H1 (cell line): ENCODE measurements around the gene AMBN. TPM values are rescaled to one million over a fixed set of nuclear protein-coding genes. Genes with fewer than 3 reads are reported as not detected.

Experiments
- CTCF ChIA-PET: fragments of 300-600 bp; sonication (Branson Sonifier 250); formaldehyde crosslinking; loops from one replicate; lab custom pipeline; 2021; ENCODE audit not compliant: partially characterized antibody; lab: Charles Lee
- POLR2A ChIA-PET: fragments of 300-600 bp; sonication (Branson Sonifier 250); formaldehyde crosslinking; loops from one replicate; lab custom pipeline; 2021; ENCODE audit warnings: inconsistent platforms; ENCODE audit not compliant: partially characterized antibody; lab: Charles Lee
- DNase-seq, 2 experiments: peaks; one replicate each; pipeline versions ENCODE4 v3.0.0 to v3.0.0-alpha.2; 2010 to 2022; ENCODE audit warnings: low spot score in 2 of 2, low read depth in 1 of 2, mixed read lengths in 1 of 2
- FAIRE-seq: peaks from 2 replicates; lab custom pipeline; 2011; peaks lifted over from hg19 to GRCh38; lab: Jason Lieb, UNC
- H2AFZ ChIP-seq: 2 replicates; pipeline ENCODE4 v1.8.1; 2012; ENCODE audit warnings: low read length, inconsistent platforms
- H2AK5ac ChIP-seq: 2 replicates; pipeline ENCODE4 v1.6.1; 2013; ENCODE audit warnings: low read depth, low read length
- H2BK120ac ChIP-seq: replicated peaks from 2 replicates; pipeline ENCODE3; 2013; ENCODE audit warnings: low read depth, low read length, inconsistent platforms
- H2BK12ac ChIP-seq: 2 replicates; pipeline ENCODE4 v1.6.1; 2013; ENCODE audit warnings: low read depth, low read length
- H2BK15ac ChIP-seq: 2 replicates; pipeline ENCODE4 v1.6.1; 2013; ENCODE audit warnings: low read length
- H2BK20ac ChIP-seq: 2 replicates; pipeline ENCODE4 v1.6.1; 2013; ENCODE audit warnings: low read length
- H2BK5ac ChIP-seq: 2 replicates; pipeline ENCODE4 v1.6.1; 2013; ENCODE audit warnings: low read depth, low read length
- H3K14ac ChIP-seq: 2 replicates; pipeline ENCODE4 v1.6.1; 2013; ENCODE audit warnings: inconsistent platforms; ENCODE audit not compliant: insufficient read length
- H3K18ac ChIP-seq: 2 replicates; pipeline ENCODE4 v1.6.1; 2013; ENCODE audit warnings: low read length; ENCODE audit errors: extremely low read depth
- H3K23ac ChIP-seq: 2 replicates; pipeline ENCODE4 v1.6.1; 2013; ENCODE audit warnings: inconsistent platforms; ENCODE audit not compliant: insufficient read length
- H3K23me2 ChIP-seq: 2 replicates; pipeline ENCODE4 v1.6.1; 2013; ENCODE audit warnings: low read depth, low read length
- H3K27ac ChIP-seq: 2 replicates; pipeline ENCODE4 v1.6.1; 2011; ENCODE audit warnings: low read depth, low read length, inconsistent platforms
- H3K27me3 ChIP-seq, 4 experiments: replicated peaks in 1 of 4; 1 replicate in 1 of 4; 2 replicates in 3 of 4; pipeline versions ENCODE4 v1.6.1 to v1.8.1; 2011 to 2013; ENCODE audit warnings: low read length in 3 of 4, mild to moderate bottlenecking in 3 of 4, inconsistent platforms in 2 of 4, mixed read lengths in 2 of 4, moderate library complexity in 1 of 4; ENCODE audit not compliant: control insufficient read depth in 3 of 4, insufficient read depth in 3 of 4; ENCODE audit errors: extremely low read depth in 1 of 4
- H3K36me3 ChIP-seq, 4 experiments: 2 replicates each; pipeline versions ENCODE4 v1.6.1 to v1.8.1; 2011 to 2013; ENCODE audit warnings: mild to moderate bottlenecking in 4 of 4, low read length in 3 of 4, moderate library complexity in 2 of 4, control low read depth in 1 of 4, inconsistent platforms in 1 of 4; ENCODE audit not compliant: insufficient read depth in 4 of 4, control insufficient read depth in 2 of 4
- H3K4ac ChIP-seq: replicated peaks from 2 replicates; pipeline ENCODE3; 2013; ENCODE audit warnings: low read length, low read depth, mixed read lengths, inconsistent platforms; ENCODE audit not compliant: insufficient read length
- H3K4me1 ChIP-seq, 4 experiments: replicated peaks in 1 of 4; 1 replicate in 1 of 4; 2 replicates in 3 of 4; pipeline versions ENCODE4 v1.6.1 to v1.8.1; 2011 to 2013; ENCODE audit warnings: low read length in 3 of 4, inconsistent platforms in 2 of 4, mixed read lengths in 1 of 4; ENCODE audit not compliant: insufficient read depth in 4 of 4, control insufficient read depth in 3 of 4
- H3K4me2 ChIP-seq, 2 experiments: 2 replicates each; pipeline versions ENCODE4 v1.6.1 to v1.8.1; 2011 to 2013; ENCODE audit warnings: low read depth in 2 of 2, low read length in 2 of 2, control low read depth in 1 of 2, inconsistent platforms in 1 of 2, mild to moderate bottlenecking in 1 of 2; ENCODE audit not compliant: insufficient read depth in 1 of 2
- H3K4me3 ChIP-seq, 4 experiments: fragments of 200-600, 300-600 bp in 1 of 4; sonication (generic), shearing (Covaris generic), sonication (Bioruptor Twin) in 1 of 4; 2 replicates each; pipeline versions ENCODE4 v1.5.1 to v1.8.1; 2011 to 2016; ENCODE audit warnings: low read length in 4 of 4, low read depth in 3 of 4, control low read depth in 2 of 4, inconsistent platforms in 2 of 4, mild to moderate bottlenecking in 2 of 4, mixed read lengths in 1 of 4, moderate library complexity in 1 of 4; ENCODE audit not compliant: insufficient read depth in 2 of 4; ENCODE audit errors: extremely low read depth in 1 of 4
- H3K56ac ChIP-seq: replicated peaks from 2 replicates; pipeline ENCODE3; 2013; ENCODE audit warnings: low read depth, mild to moderate bottlenecking, mixed read lengths, low read length, inconsistent platforms; ENCODE audit not compliant: insufficient read length
- H3K79me1 ChIP-seq: 2 replicates; pipeline ENCODE4 v1.6.1; 2013; ENCODE audit warnings: low read depth, low read length, control low read depth
- H3K79me2 ChIP-seq, 2 experiments: 2 replicates each; pipeline versions ENCODE4 v1.6.1 to v1.8.1; 2012 to 2013; ENCODE audit warnings: low read length in 2 of 2, mild to moderate bottlenecking in 2 of 2, inconsistent platforms in 1 of 2; ENCODE audit not compliant: insufficient read depth in 2 of 2, control insufficient read depth in 1 of 2
- H3K9ac ChIP-seq, 4 experiments: replicated peaks in 1 of 4; 1 replicate in 1 of 4; 2 replicates in 3 of 4; pipeline versions ENCODE4 v1.6.1 to v1.8.1; 2011 to 2013; ENCODE audit warnings: low read depth in 3 of 4, low read length in 3 of 4, control low read depth in 2 of 4, mild to moderate bottlenecking in 2 of 4, moderate library complexity in 2 of 4, inconsistent platforms in 1 of 4; ENCODE audit errors: extremely low read depth in 1 of 4
- H3K9me3 ChIP-seq, 2 experiments: 2 replicates each; pipeline versions ENCODE4 v1.6.1 to v1.8.1; 2012 to 2013; ENCODE audit warnings: mild to moderate bottlenecking in 2 of 2, moderate library complexity in 2 of 2, control low read depth in 1 of 2, inconsistent platforms in 1 of 2, low read depth in 1 of 2, low read length in 1 of 2, mixed read lengths in 1 of 2; ENCODE audit not compliant: insufficient read depth in 2 of 2
- H4K20me1 ChIP-seq, 2 experiments: replicated peaks in 1 of 2; 2 replicates each; pipeline versions ENCODE3 to v1.8.1; 2011 to 2013; ENCODE audit warnings: inconsistent platforms in 2 of 2, low read length in 2 of 2, mild to moderate bottlenecking in 1 of 2; ENCODE audit not compliant: insufficient read depth in 2 of 2, control insufficient read depth in 1 of 2
- H4K5ac ChIP-seq: 2 replicates; pipeline ENCODE4 v1.6.1; 2013; ENCODE audit warnings: low read length, low read depth, mixed read lengths, inconsistent platforms; ENCODE audit not compliant: insufficient read length
- H4K8ac ChIP-seq: 2 replicates; pipeline ENCODE4 v1.8.0; 2013; ENCODE audit warnings: mild to moderate bottlenecking, moderate library complexity, low read length, inconsistent platforms; ENCODE audit not compliant: insufficient read depth; ENCODE audit errors: extremely low read depth
- H4K91ac ChIP-seq: replicated peaks from 2 replicates; pipeline ENCODE3; 2013; ENCODE audit warnings: low read length, mixed read lengths, inconsistent platforms; ENCODE audit not compliant: insufficient read length
- ASH2L ChIP-seq: fragments of 200-600, 300-600 bp; sonication (generic); IDR thresholded peaks from one replicate; pipeline ENCODE4 v1.7.1; 2017; ENCODE audit warnings: low read length
- EGR1 ChIP-seq: IDR thresholded peaks from 2 replicates; pipeline ENCODE4 v1.6.1; 2011; ENCODE audit warnings: low read depth, low read length, borderline replicate concordance
- GTF2F1 ChIP-seq: IDR thresholded peaks from 2 replicates; pipeline ENCODE4 v1.6.1; 2012; ENCODE audit warnings: low read depth, low read length, improper control_type of control experiment, borderline replicate concordance
- KDM4A ChIP-seq: IDR thresholded peaks from one replicate; pipeline ENCODE4 v1.7.1; 2012; ENCODE audit warnings: low read depth, mild to moderate bottlenecking, moderate library complexity, low read length, inconsistent platforms; ENCODE audit not compliant: severe bottlenecking
- POLR2AphosphoS5 ChIP-seq: IDR thresholded peaks from 2 replicates; pipeline ENCODE4 v1.6.1; 2011; ENCODE audit warnings: low read depth, low read length
- RFX5 ChIP-seq: IDR thresholded peaks from 2 replicates; pipeline ENCODE4 v1.6.1; 2011; ENCODE audit warnings: low read depth, low read length, improper control_type of control experiment, borderline replicate concordance
- RXRA ChIP-seq: IDR thresholded peaks from 2 replicates; pipeline ENCODE4 v1.6.1; 2011; ENCODE audit warnings: low read depth, mild to moderate bottlenecking, low read length, moderate library complexity; ENCODE audit not compliant: insufficient read depth
- polyA plus RNA-seq, 7 experiments: library from polyadenylated mRNA; depleted of rRNA in 3 of 7; stranded (reverse) in 5 of 7; unstranded in 2 of 7; fragments of >200 nt in 5 of 7; fragments of 200-250 nt in 2 of 7; gene quantifications; 1 replicate in 5 of 7; 2 replicates in 1 of 7; 4 replicates in 1 of 7; pipeline versions ENCODE4 v1.2.1 to v1.2.3, GENCODE V29; 2011 to 2013; ENCODE audit warnings: missing spikeins in 2 of 7, mixed read lengths in 2 of 7
- total RNA-seq: library from RNA; stranded (reverse); fragmentation: NEBNext Ultra II Directional; extraction: Animal tissue kit (Norgen Biotek cat#: 25700); gene quantifications from 2 replicates; pipeline ENCODE4 v1.2.1, GENCODE V29; 2021

The AMBN gene
- total and polyA plus RNA-seq, 2 of the 8 experiments (the other 6 are each of a cell fraction or from before 2014, with no cell fraction given) = not detected

GRCh38 chr4:70575964-70576363, 16.1 kb upstream of the AMBN start:
- H4K5ac ChIP-seq = no peak overlapping the region
- H3K4me2 ChIP-seq = no peak overlapping the region
- CTCF ChIA-PET = no interaction called here
- H3K9ac ChIP-seq = no peak overlapping the region
- no peaks in the 10 kb centered on the region for H3K9me3 ChIP-seq
- H2BK12ac ChIP-seq = no peak overlapping the region
- no peaks in the 10 kb centered on the region for H4K20me1 ChIP-seq
- H4K8ac ChIP-seq = no peak overlapping the region
- H2AFZ ChIP-seq = no peak overlapping the region
- TF ChIP-seq RXRA = no peak
- TF ChIP-seq ASH2L = no peak
- TF ChIP-seq EGR1 = no peak
- no peak for TF ChIP-seq KDM4A
- no peak for TF ChIP-seq RFX5
- TF ChIP-seq POLR2AphosphoS5 = no peak
- no peak for TF ChIP-seq GTF2F1
- TF ChIP-seq, all 59 proteins: peak for 0
- POLR2A ChIA-PET = no interaction called here
- Histone ChIP-seq H3K14ac (no peak overlapping the region), H3K23ac (no peak overlapping the region), H3K23me2 (no peaks in the 10 kb centered on the region), H3K79me2 (no peaks in the 10 kb centered on the region), H3K79me1 (no peaks in the 10 kb centered on the region), H3K27me3 (no peaks in the 10 kb centered on the region), H2BK120ac (no peak overlapping the region), H3K18ac (no peak overlapping the region), H4K91ac (no peak overlapping the region), H2BK15ac (no peak overlapping the region), H3K27ac (no peak overlapping the region), H3K36me3 (no peaks in the 10 kb centered on the region), H3K4me3 (no peak overlapping the region), H2AK5ac (no peak overlapping the region), H2BK20ac (no peak overlapping the region), H3K4me1 (no peaks in the 10 kb centered on the region), H3K4ac (no peak overlapping the region), H2BK5ac (no peak overlapping the region), H3K56ac (no peak overlapping the region)
- DNase-seq (no peak), FAIRE-seq (no peak)
